Measurements from ENCODE around the gene SVIL. TPM values are rescaled to one million over a fixed set of nuclear protein-coding genes. Genes with fewer than 3 reads are reported as not detected.
"Not testable (repeated sequence)": the region's sequence is repeated elsewhere in the genome, so short reads cannot be mapped to it uniquely, and the experiment has no call there.

The SVIL gene
- polyA plus RNA-seq, 1 donor (not counting 4 experiments of a cell fraction or from before 2014, with no cell fraction given), result 16.2 TPM

GRCh38 chr10:29514306-29514705 is 120.5 kb downstream of the SVIL start:
- H3K4me3 ChIP-seq (ENCODE audit: control insufficient read depth in 2 of 3, extremely low read depth in 1 of 3, insufficient read depth in 2 of 3, low read depth in 1 of 3, low read length in 3 of 3), result no peak overlapping the region
- no peak overlapping the region for H3K9ac ChIP-seq (ENCODE audit: control insufficient read depth, extremely low read depth, insufficient read depth, low read length)
- H2AFZ ChIP-seq (ENCODE audit: control insufficient read depth, low read length), result no peak overlapping the region
- FAIRE-seq (no peak), DNase-seq (ENCODE audit: low read depth, low spot score) (no peak)
- no peaks in the 10 kb centered on the region for H3K27me3 ChIP-seq (ENCODE audit: control insufficient read depth, extremely low read depth, insufficient read depth, low read length)
- no peaks in the 10 kb centered on the region for H3K9me3 ChIP-seq (ENCODE audit: control insufficient read depth, low read depth, low read length)
- no peaks in the 10 kb centered on the region for H3K79me2 ChIP-seq (ENCODE audit: control insufficient read depth, insufficient read depth, low read length)
- TF ChIP-seq EZH2 (IDR thresholded peaks at IDR 0.05; ENCODE audit: low read length) (no peak), CTCF (optimal IDR thresholded peaks at IDR 0.05 in 1 of 3, IDR thresholded peaks at IDR 0.05 in 1 of 3, conservative IDR thresholded peaks at IDR 0.05 in 1 of 3; ENCODE audit: extremely low read depth in 1 of 3, insufficient read depth in 2 of 3, low read length in 3 of 3) (no peak)
- no peak overlapping the region for H3K4me2 ChIP-seq (ENCODE audit: control insufficient read depth, extremely low read depth, insufficient read depth, low read depth, low read length)
- H3K9me1 ChIP-seq (ENCODE audit: control insufficient read depth, extremely low read depth, insufficient read depth, low read length), result no peaks in the 10 kb centered on the region
- no peak overlapping the region for H3K27ac ChIP-seq (ENCODE audit: control insufficient read depth, insufficient read depth, low read length)
- H3K36me3 ChIP-seq (ENCODE audit: control insufficient read depth in 2 of 2, extremely low read depth in 1 of 2, insufficient read depth in 2 of 2, low read length in 2 of 2), result peaks cover 3 to 4% of the 10 kb centered on the region in 2 experiments
- dilution Hi-C loops (cut with MboI; ENCODE audit: extremely low pct_ligation_motif_present, low sequenced_read_pairs), result no loop called here
- no peaks in the 10 kb centered on the region for H4K20me1 ChIP-seq (ENCODE audit: control insufficient read depth, extremely low read depth, insufficient read depth, low read length)
- peaks cover 4% of the 10 kb centered on the region for H3K4me1 ChIP-seq (ENCODE audit: control insufficient read depth, extremely low read depth, insufficient read depth, low read length)

- H3K27me3 ChIP-seq (ENCODE audit: control insufficient read depth, extremely low read depth, insufficient read depth, low read length), result no peaks in the 10 kb centered on the region
- H3K9me3 ChIP-seq (ENCODE audit: control insufficient read depth, low read depth, low read length), result no peaks in the 10 kb centered on the region
- DNase-seq (ENCODE audit: low read depth, low spot score) (no peak), FAIRE-seq (no peak)
- H3K4me2 ChIP-seq (ENCODE audit: control insufficient read depth, extremely low read depth, insufficient read depth, low read depth, low read length), result no peak overlapping the region
- no peaks in the 10 kb centered on the region for H3K79me2 ChIP-seq (ENCODE audit: control insufficient read depth, insufficient read depth, low read length)
- H3K27ac ChIP-seq (ENCODE audit: control insufficient read depth, insufficient read depth, low read length), result no peak overlapping the region
- no peaks in the 10 kb centered on the region for H4K20me1 ChIP-seq (ENCODE audit: control insufficient read depth, extremely low read depth, insufficient read depth, low read length)
- no peak overlapping the region for H2AFZ ChIP-seq (ENCODE audit: control insufficient read depth, low read length)
- dilution Hi-C loops (cut with MboI; ENCODE audit: extremely low pct_ligation_motif_present, low sequenced_read_pairs), result no loop called here
- no peaks in the 10 kb centered on the region for H3K9me1 ChIP-seq (ENCODE audit: control insufficient read depth, extremely low read depth, insufficient read depth, low read length)
- peaks cover 4% of the 10 kb centered on the region for H3K4me1 ChIP-seq (ENCODE audit: control insufficient read depth, extremely low read depth, insufficient read depth, low read length)
- TF ChIP-seq CTCF (optimal IDR thresholded peaks at IDR 0.05 in 1 of 3, IDR thresholded peaks at IDR 0.05 in 1 of 3, conservative IDR thresholded peaks at IDR 0.05 in 1 of 3; ENCODE audit: extremely low read depth in 1 of 3, insufficient read depth in 2 of 3, low read length in 3 of 3) (no peak), EZH2 (IDR thresholded peaks at IDR 0.05; ENCODE audit: low read length) (no peak)
- no peak overlapping the region for H3K4me3 ChIP-seq (ENCODE audit: control insufficient read depth in 2 of 3, extremely low read depth in 1 of 3, insufficient read depth in 2 of 3, low read depth in 1 of 3, low read length in 3 of 3)
- H3K36me3 ChIP-seq (ENCODE audit: control insufficient read depth in 2 of 2, extremely low read depth in 1 of 2, insufficient read depth in 2 of 2, low read length in 2 of 2), result peaks cover 4% of the 10 kb centered on the region in 2 experiments
- no peak overlapping the region for H3K9ac ChIP-seq (ENCODE audit: control insufficient read depth, extremely low read depth, insufficient read depth, low read length)
These were observed 122.3 kb downstream of the SVIL start for GRCh38 chr10:29512425-29512974.

GRCh38 chr10:29511806-29512205 is 123.0 kb downstream of the SVIL start:
- H3K27ac ChIP-seq (ENCODE audit: control insufficient read depth, insufficient read depth, low read length); H2AFZ ChIP-seq (ENCODE audit: control insufficient read depth, low read length); H3K9me1 ChIP-seq (ENCODE audit: control insufficient read depth, extremely low read depth, insufficient read depth, low read length); dilution Hi-C loops (cut with MboI; ENCODE audit: extremely low pct_ligation_motif_present, low sequenced_read_pairs); H3K9me3 ChIP-seq (ENCODE audit: control insufficient read depth, low read depth, low read length); H3K9ac ChIP-seq (ENCODE audit: control insufficient read depth, extremely low read depth, insufficient read depth, low read length); FAIRE-seq; H3K4me3 ChIP-seq (ENCODE audit: control insufficient read depth in 2 of 3, extremely low read depth in 1 of 3, insufficient read depth in 2 of 3, low read depth in 1 of 3, low read length in 3 of 3); H3K27me3 ChIP-seq (ENCODE audit: control insufficient read depth, extremely low read depth, insufficient read depth, low read length); H3K4me1 ChIP-seq (ENCODE audit: control insufficient read depth, extremely low read depth, insufficient read depth, low read length); H3K4me2 ChIP-seq (ENCODE audit: control insufficient read depth, extremely low read depth, insufficient read depth, low read depth, low read length); H4K20me1 ChIP-seq (ENCODE audit: control insufficient read depth, extremely low read depth, insufficient read depth, low read length); H3K36me3 ChIP-seq (ENCODE audit: control insufficient read depth in 2 of 2, extremely low read depth in 1 of 2, insufficient read depth in 2 of 2, low read length in 2 of 2); DNase-seq (ENCODE audit: low read depth, low spot score); H3K79me2 ChIP-seq (ENCODE audit: control insufficient read depth, insufficient read depth, low read length): not testable (repeated sequence)

- H3K36me3 ChIP-seq (ENCODE audit: control insufficient read depth in 2 of 2, extremely low read depth in 1 of 2, insufficient read depth in 2 of 2, low read length in 2 of 2); dilution Hi-C loops (cut with MboI; ENCODE audit: extremely low pct_ligation_motif_present, low sequenced_read_pairs); H3K27ac ChIP-seq (ENCODE audit: control insufficient read depth, insufficient read depth, low read length); H3K4me1 ChIP-seq (ENCODE audit: control insufficient read depth, extremely low read depth, insufficient read depth, low read length); DNase-seq (ENCODE audit: low read depth, low spot score); H3K4me3 ChIP-seq (ENCODE audit: control insufficient read depth in 2 of 3, extremely low read depth in 1 of 3, insufficient read depth in 2 of 3, low read depth in 1 of 3, low read length in 3 of 3); H2AFZ ChIP-seq (ENCODE audit: control insufficient read depth, low read length); H3K9me1 ChIP-seq (ENCODE audit: control insufficient read depth, extremely low read depth, insufficient read depth, low read length); FAIRE-seq; H3K79me2 ChIP-seq (ENCODE audit: control insufficient read depth, insufficient read depth, low read length); H4K20me1 ChIP-seq (ENCODE audit: control insufficient read depth, extremely low read depth, insufficient read depth, low read length); H3K9ac ChIP-seq (ENCODE audit: control insufficient read depth, extremely low read depth, insufficient read depth, low read length); H3K9me3 ChIP-seq (ENCODE audit: control insufficient read depth, low read depth, low read length); H3K4me2 ChIP-seq (ENCODE audit: control insufficient read depth, extremely low read depth, insufficient read depth, low read depth, low read length); H3K27me3 ChIP-seq (ENCODE audit: control insufficient read depth, extremely low read depth, insufficient read depth, low read length): not testable (repeated sequence)
These were observed 124.2 kb downstream of the SVIL start for GRCh38 chr10:29510483-29511157.

Measured in keratinocyte (primary cell).